Cortex of kidney (tissue), 1 donor: ENCODE data around the gene ZNF750.

Experiments used
- DNase-seq: peaks from one replicate; lab custom pipeline; 2025; lab: John Stamatoyannopoulos, UW

Gene ZNF750

GRCh38 chr17:82872591-82873520 lies 33.0 kb upstream of the ZNF750 start:
- no peak for DNase-seq

- no peak for DNase-seq
Measured at GRCh38 chr17:82871776-82872561, 32.1 kb upstream of the ZNF750 start.

GRCh38 chr17:82871056-82871775 lies 31.4 kb upstream of the ZNF750 start:
- no peak for DNase-seq

GRCh38 chr17:82870541-82870940 lies 30.7 kb upstream of the ZNF750 start:
- DNase-seq = no peak

DNA sequence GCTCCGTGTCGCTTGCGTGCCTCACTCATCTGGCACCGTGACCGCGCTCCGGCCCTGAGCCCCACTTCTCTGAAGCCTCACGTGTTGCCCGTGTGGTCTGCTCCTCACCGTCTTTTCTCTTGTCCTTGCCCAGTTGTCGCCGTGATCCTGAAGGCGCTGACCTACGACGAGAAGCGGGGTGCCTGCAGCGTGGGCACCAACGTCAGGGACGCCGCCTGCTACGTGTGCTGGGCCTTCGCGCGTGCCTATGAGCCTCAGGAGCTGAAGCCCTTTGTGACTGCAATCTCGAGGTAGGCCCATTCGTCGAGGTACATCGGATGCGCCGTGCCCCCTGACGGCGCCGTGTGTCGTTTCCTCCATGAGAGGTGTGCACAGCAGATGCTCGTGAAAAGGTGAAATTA lies 30.3 kb upstream of the ZNF750 start:
- DNase-seq = no peak

- no peak for DNase-seq
Measured at GRCh38 chr17:82869536-82869935, 29.7 kb upstream of the ZNF750 start.

GRCh38 chr17:82868715-82869131 lies 28.9 kb upstream of the ZNF750 start:
- DNase-seq = no peak

- no peak for DNase-seq
Measured at GRCh38 chr17:82867763-82868325, 28.0 kb upstream of the ZNF750 start.

- DNase-seq = no peak
Measured at GRCh38 chr17:82866590-82867191, 26.9 kb upstream of the ZNF750 start.

- no peak for DNase-seq
Measured at GRCh38 chr17:82865774-82866395, 26.1 kb upstream of the ZNF750 start.

DNA sequence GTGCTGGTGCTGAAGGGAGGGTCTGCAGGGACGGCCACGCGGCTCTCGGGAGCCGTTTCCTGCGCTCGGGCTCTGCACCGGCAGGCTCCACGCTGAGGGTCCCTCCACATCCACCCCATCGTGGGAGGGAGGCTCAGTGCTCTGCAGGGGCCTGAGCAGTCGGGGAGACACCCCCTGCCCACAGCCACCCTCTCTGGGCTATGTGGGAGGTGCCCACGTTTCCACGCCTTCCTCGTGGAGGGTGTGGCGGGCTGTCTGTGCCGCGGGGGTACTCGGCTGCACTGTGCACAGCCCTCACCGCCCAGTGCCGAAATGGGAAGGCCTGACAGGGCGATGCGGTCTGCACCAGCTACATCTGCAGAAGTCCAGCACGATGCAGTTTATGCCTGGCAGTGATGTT lies 25.5 kb upstream of the ZNF750 start:
- no peak for DNase-seq

DNA sequence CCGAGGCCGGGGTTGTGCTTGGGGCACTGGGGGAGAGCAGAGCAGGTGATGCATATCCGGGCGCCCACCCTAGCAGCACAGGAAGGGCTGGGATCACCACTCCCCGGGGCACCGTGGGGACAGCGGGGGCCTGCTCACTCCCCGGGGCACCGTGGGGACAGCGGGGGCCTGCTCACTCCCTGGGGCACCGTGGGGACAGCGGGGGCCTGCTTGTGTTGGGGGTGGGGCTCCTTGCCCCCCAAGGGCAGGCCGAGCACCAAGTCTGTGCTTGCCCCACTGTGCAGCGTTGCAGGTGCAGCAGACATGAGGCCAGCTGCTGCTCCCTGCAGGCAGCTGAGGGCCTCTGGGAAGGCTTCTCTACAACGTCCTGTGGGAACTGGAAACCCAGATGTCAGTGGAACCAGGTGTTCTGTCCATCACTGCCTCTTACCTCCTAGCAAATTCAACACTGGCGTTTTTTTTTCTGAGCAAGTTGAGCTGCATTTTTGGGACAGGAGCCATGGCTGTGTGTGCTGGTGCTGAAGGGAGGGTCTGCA lies 25.0 kb upstream of the ZNF750 start:
- DNase-seq = no peak

DNA sequence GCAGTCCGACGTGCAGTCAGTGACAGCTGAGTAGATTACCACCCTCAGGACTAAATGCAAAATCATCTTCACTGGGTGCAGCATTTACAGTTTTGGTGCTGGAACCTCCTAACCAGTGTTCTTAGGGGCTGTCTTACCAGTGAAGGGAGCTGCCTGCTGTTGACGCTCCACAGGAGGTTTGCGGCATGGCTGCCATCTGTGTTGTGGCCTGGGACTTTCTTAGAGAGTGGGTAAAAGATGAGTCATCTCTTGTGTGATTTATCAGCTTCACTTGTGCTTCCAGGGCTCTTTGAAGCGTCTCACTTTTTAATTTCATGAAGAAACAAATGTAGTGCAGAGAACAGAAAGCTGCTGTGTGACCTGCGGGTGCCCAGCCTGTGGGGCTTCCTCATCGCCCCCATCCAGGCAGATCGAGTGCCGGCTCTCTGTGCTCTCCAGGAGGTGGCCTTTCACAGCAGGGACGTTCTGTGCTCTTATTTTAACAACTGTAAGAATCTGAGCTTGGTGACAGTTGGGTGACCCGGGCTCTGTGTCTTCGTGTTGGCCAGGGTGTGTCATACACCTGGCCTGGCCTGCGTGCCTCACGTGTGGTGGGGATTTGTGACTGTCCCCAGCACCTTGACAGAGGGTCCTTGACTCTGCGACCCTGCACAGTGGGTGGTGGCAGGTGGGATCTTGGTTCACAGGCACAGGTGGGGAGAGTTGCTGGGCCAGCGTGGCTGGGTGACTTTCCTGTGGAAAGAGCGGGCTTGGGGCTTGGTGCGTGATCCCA lies 24.3 kb upstream of the ZNF750 start:
- no peak for DNase-seq

- DNase-seq = no peak
Measured at GRCh38 chr17:82863383-82863940, 23.6 kb upstream of the ZNF750 start.

- DNase-seq = no peak
Measured at GRCh38 chr17:82862737-82863382, 23.0 kb upstream of the ZNF750 start.

DNA sequence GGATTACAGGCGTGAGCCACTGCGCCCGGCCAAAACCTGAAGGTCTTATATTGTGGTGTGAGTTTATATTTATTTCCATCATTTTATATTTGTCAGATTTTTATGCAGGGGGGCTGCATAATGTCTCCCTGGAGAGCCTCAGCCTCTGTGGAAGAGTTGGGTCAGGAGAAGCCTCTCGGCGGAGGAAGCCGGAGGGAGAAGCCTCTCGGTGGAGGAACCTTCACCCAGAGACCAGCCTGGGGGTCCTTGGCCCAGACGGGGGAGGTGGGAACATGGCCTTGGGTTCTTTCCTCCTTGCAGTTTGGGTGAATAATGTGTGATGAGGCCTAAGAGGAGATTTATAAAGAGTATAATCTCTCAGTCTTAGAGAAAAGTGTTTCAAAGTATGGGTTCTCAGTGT lies 22.4 kb upstream of the ZNF750 start:
- DNase-seq = no peak

DNA sequence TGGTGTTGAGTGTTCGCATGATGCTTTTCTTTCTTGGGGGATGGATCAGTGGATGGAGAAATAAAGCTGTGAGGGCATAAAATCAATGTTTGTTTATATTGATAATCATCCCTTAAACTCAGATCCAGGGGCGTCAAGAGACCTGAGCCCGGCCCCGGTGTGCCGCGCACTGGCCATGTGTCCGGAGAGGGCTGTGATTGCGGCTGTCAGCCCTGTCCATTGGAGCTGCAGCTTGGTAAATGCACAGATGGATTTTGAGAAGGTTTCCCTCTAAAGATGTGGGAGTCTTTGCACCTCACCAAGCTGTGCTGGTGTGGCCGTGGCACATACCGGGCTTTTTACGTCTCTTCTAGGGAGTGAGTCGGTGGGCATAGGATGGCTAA lies 21.6 kb upstream of the ZNF750 start:
- no peak for DNase-seq

- DNase-seq = no peak
Measured at GRCh38 chr17:82860606-82861392, 21.0 kb upstream of the ZNF750 start.
